ENCODE data around the gene ACR.

ACR gene

GRCh38 chr22:50737728-50738648, at the start of gene ACR:
Gene ACR, plus strand, starts transcription at chr22:50738204. Its CDS starts 32 bp downstream, at chr22:50738236.
- no peak for DNase-seq (ENCODE audit: low read depth in 2 of 2)

GRCh38 chr22:50688448-50688847, 49.6 kb upstream of the ACR start:
- DNase-seq (ENCODE audit: low read depth in 2 of 2), result no peak

GRCh38 chr22:50691521-50691920, 46.5 kb upstream of the ACR start:
- DNase-seq (ENCODE audit: low read depth in 2 of 2), result no peak

- no peak for DNase-seq (ENCODE audit: low read depth in 2 of 2)
Observed at GRCh38 chr22:50693462-50693861, 44.5 kb upstream of the ACR start.

GRCh38 chr22:50694099-50694605, 43.9 kb upstream of the ACR start:
- no peak for DNase-seq (ENCODE audit: low read depth in 2 of 2)

GRCh38 chr22:50694766-50695420, 43.1 kb upstream of the ACR start:
- DNase-seq (ENCODE audit: low read depth in 2 of 2), result no peak

- DNase-seq (ENCODE audit: low read depth in 2 of 2), result no peak
Observed at GRCh38 chr22:50695421-50696250, 42.4 kb upstream of the ACR start.

- no peak for DNase-seq (ENCODE audit: low read depth in 2 of 2)
Observed at GRCh38 chr22:50696251-50696798, 41.7 kb upstream of the ACR start.

- no peak for DNase-seq (ENCODE audit: low read depth in 2 of 2)
Observed at GRCh38 chr22:50696799-50697561, 41.0 kb upstream of the ACR start.

- no peak for DNase-seq (ENCODE audit: low read depth in 2 of 2)
Observed at GRCh38 chr22:50697667-50698506, 40.1 kb upstream of the ACR start.

- DNase-seq (ENCODE audit: low read depth in 2 of 2), result no peak
Observed at GRCh38 chr22:50698546-50698945, 39.5 kb upstream of the ACR start.

GRCh38 chr22:50699001-50699755, 38.8 kb upstream of the ACR start:
- DNase-seq (ENCODE audit: low read depth in 2 of 2), result no peak

- DNase-seq (ENCODE audit: low read depth in 2 of 2), result no peak
Observed at GRCh38 chr22:50699756-50700386, 38.1 kb upstream of the ACR start.

- no peak for DNase-seq (ENCODE audit: low read depth in 2 of 2)
Observed at GRCh38 chr22:50700387-50701075, 37.5 kb upstream of the ACR start.

GRCh38 chr22:50701076-50701419, 37.0 kb upstream of the ACR start:
- DNase-seq (ENCODE audit: low read depth in 2 of 2), result no peak

GRCh38 chr22:50701428-50702154, 36.4 kb upstream of the ACR start:
- DNase-seq (ENCODE audit: low read depth in 2 of 2), result no peak

GRCh38 chr22:50702261-50702671, 35.7 kb upstream of the ACR start:
- DNase-seq (ENCODE audit: low read depth in 2 of 2), result no peak
